GM21528 (cell line): ENCODE measurements around the gene PRSS53.

Source experiments
- ATAC-seq: cut with Tn5 transposase; IDR thresholded peaks from one replicate; pipeline ENCODE4 v1.9.1; 2021; ENCODE audit warnings: mild to moderate bottlenecking, moderate library complexity; ENCODE audit not compliant: unreplicated experiment, low FRiP score

The PRSS53 gene

DNA sequence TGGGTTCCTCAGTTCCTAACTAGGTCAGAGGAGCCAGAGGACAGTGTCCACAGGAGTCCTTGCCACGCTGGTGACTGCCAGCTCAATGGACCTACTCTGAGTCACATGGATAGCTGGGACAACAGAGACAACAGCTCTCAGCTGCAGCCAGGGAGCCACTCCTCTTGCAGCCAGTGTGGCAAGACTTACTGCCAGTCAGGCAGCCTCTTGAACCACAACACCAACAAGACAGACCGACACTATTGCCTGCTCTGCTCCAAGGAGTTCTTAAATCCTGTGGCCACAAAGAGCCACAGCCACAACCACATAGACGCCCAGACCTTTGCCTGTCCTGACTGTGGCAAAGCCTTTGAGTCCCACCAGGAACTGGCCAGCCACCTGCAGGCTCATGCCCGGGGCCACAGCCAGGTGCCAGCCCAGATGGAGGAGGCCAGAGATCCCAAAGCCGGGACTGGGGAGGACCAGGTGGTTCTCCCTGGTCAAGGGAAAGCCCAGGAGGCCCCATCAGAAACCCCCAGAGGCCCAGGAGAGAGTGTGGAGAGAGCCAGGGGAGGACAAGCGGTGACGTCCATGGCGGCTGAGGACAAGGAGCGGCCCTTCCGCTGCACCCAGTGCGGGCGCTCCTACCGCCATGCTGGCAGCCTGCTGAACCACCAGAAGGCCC, 7.9 kb downstream of the PRSS53 start:
- ATAC-seq, result no peak

GRCh38 chr16:31080035-31080629, 8.6 kb downstream of the PRSS53 start:
- ATAC-seq, result no peak

DNA sequence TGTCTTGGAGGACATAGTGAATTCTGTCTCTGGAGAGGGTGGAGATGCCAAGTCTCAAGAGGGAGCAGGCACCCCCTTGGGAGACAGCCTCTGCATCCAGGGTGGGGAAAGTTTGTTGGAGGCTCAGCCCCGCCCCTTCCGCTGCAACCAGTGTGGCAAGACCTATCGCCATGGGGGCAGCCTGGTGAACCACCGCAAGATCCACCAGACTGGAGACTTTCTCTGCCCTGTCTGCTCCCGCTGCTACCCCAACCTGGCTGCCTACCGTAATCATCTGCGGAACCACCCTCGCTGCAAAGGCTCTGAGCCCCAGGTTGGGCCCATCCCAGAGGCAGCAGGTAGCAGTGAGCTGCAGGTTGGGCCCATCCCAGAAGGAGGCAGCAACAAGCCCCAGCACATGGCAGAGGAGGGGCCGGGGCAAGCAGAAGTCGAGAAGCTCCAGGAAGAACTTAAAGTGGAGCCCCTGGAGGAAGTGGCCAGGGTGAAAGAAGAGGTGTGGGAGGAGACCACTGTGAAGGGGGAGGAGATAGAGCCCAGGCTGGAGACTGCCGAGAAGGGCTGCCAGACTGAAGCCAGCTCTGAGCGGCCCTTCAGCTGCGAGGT, 9.3 kb downstream of the PRSS53 start:
- ATAC-seq, result no peak

DNA sequence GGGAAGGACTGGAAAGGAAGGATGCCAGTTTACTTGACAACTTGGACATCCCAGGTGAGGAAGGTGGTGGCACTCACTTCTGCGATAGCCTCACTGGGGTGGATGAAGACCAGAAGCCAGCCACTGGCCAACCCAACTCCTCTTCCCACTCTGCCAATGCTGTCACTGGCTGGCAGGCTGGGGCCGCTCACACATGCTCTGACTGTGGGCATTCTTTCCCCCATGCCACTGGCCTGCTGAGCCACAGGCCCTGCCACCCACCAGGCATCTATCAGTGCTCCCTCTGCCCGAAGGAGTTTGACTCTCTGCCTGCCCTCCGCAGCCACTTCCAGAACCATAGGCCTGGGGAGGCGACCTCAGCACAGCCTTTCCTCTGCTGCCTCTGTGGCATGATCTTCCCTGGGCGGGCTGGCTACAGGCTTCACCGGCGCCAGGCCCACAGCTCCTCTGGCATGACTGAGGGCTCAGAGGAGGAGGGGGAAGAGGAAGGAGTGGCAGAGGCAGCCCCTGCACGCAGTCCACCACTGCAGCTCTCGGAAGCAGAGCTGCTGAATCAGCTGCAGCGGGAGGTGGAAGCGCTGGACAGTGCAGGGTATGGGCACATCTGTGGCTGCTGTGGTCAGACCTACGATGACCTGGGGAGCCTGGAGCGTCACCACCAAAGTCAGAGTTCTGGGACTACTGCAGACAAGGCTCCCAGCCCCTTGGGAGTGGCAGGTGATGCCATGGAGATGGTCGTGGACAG, 10.0 kb downstream of the PRSS53 start:
- no peak for ATAC-seq

GRCh38 chr16:31077592-31078396, 10.9 kb downstream of the PRSS53 start:
- no peak for ATAC-seq

DNA sequence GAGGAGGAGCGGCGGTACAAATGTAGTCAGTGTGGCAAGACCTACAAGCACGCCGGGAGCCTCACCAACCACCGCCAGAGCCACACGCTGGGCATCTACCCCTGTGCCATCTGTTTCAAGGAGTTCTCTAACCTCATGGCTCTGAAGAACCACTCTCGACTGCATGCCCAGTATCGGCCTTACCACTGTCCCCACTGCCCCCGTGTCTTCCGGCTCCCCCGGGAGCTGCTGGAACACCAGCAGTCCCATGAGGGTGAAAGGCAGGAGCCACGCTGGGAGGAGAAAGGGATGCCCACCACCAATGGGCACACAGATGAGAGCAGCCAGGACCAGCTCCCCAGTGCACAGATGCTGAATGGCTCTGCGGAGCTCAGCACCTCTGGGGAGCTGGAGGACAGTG, 11.7 kb downstream of the PRSS53 start:
- ATAC-seq, result no peak

DNA sequence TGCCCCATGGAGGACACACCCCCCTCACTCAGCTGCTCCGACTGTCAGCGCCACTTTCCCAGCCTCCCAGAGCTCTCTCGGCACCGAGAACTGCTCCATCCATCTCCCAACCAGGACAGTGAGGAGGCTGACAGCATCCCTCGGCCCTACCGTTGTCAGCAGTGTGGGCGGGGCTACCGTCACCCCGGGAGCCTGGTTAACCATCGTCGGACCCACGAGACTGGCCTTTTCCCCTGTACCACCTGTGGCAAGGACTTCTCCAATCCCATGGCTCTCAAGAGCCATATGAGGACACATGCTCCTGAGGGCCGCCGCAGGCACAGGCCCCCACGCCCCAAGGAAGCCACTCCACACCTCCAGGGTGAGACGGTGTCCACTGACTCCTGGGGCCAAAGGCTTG, 12.4 kb downstream of the PRSS53 start:
- no peak for ATAC-seq

DNA sequence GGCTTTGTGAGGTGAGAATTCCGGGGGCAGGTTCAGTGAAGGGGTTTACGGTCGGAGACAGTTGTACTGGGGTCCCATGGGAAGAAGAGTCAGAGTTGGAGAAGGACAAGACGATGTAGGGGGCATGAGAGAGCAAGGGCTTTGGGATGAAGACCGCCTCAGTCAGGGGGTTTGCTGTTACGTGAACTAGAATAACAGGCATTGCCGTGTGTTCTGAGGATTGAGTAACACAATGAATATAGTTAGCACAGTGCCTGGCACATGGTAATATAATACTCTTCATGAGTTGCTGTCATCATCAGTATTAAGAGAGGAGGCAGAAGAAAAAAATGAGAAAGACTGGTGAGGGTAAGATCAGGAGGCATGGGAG, 13.9 kb downstream of the PRSS53 start:
- ATAC-seq, result no peak

GRCh38 chr16:31073970-31074813, 14.6 kb downstream of the PRSS53 start, which contains the start of the genes ZNF646 and ZNF668:
TSS of gene ZNF646 (plus strand) at chr16:31074422. CDS start at chr16:31076325, 1,903 bp downstream.
TSS of gene ZNF668 (minus strand) at chr16:31074240. CDS start at chr16:31064459, 9,781 bp downstream.
- peak; percentile 73 for ATAC-seq

- peak; percentile 54 for ATAC-seq
Observed at GRCh38 chr16:31073142-31073969, 15.4 kb downstream of the PRSS53 start.

GRCh38 chr16:31072540-31073141, 16.1 kb downstream of the PRSS53 start:
- ATAC-seq, result peak; percentile 10

GRCh38 chr16:31071861-31072260, 16.9 kb downstream of the PRSS53 start:
- ATAC-seq, result no peak

- ATAC-seq, result no peak
Observed at GRCh38 chr16:31067342-31067741, 21.4 kb downstream of the PRSS53 start.

DNA sequence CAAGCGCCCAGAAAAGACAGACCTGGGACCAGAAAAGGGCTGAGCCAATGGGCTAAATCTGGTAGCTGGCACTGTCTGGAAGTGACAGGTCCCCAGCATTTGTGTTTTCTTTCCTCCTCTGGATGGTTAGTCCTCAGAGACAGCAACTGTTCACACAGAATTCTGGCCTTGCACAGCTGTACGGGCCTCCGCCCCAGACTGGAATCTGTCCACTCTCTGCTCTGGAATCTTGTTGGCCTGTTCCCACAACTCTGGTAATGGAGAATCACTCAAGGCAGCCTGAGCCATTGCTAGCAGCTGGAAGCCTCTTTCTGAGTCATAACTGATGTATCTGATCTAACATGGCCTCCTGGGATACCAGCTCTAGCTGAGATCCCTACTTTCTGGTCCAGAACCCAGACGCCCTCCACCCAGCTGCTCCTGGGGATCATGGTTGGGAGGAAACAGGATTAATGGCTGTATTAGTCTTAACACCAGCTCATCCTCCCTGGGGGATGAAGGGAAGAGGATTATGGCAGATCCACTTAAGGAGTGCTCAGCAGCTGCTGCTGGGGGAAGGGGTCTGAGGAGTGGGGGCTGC, 23.8 kb downstream of the PRSS53 start:
- ATAC-seq, result no peak

- no peak for ATAC-seq
Observed at GRCh38 chr16:31063843-31064611, 24.7 kb downstream of the PRSS53 start.

DNA sequence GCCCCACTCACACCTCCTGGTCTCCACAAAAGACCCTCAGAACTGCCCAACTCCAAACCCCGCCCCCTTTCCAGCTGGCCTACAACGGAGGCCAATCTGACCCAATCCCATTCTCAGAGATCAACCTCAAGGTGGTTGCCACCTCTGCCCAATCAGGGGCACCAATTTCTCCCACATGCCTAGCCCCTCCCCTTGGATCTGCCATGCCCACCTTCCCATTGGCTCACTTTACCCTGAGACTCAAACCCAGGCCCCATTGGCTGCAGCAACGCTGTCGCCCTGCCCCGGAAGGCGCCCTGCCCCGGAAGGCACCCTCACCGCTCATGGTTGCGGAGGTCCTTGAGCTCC, 25.3 kb downstream of the PRSS53 start:
- no peak for ATAC-seq

- ATAC-seq, result no peak
Observed at GRCh38 chr16:31061813-31062440, 26.8 kb downstream of the PRSS53 start.
